Nucleus accumbens (tissue), 56 donors: Measurements from ENCODE around the gene CITED4.

Source experiments
- DNase-seq, 56 donors: peaks; one replicate each; lab custom pipeline; 2025; lab: John Stamatoyannopoulos, UW

CITED4 gene

GRCh38 chr1:40817791-40818263 is 44.3 kb downstream of the CITED4 start:
- DNase-seq = no peak

GRCh38 chr1:40815420-40815819 is 46.7 kb downstream of the CITED4 start:
- DNase-seq = no peak
